ENCODE results near the gene FZD8. TPM values are rescaled to one million over a fixed set of nuclear protein-coding genes. Genes with fewer than 3 reads are reported as not detected.

FZD8 gene
- total RNA-seq, 1 experiment from 2014 or later: 13.7 TPM

- ATAC-seq (peak; percentile 0), DNase-seq (ENCODE audit: low spot score) (no peak)
- Mint-ChIP-seq H3K4me3 (peak overlapping the region; percentile 77), H3K4me1 (peaks cover 24% of the 10 kb centered on the region), H3K27me3 (ENCODE audit: low read depth) (peaks cover 39% of the 10 kb centered on the region), H3K27ac (no peak overlapping the region), H3K36me3 (peaks cover 3% of the 10 kb centered on the region; the same call in 1 of the 2 replicates), H3K9me3 (peaks cover 4% of the 10 kb centered on the region)
- ChIA-PET POLR2A (no interaction called here), CTCF (no interaction called here)
- TF ChIP-seq CREB1 (CRISPR knock-in tag; IDR thresholded peaks at IDR 0.05) (no peak), ZNF671 (CRISPR knock-in tag; IDR thresholded peaks at IDR 0.05) (no peak), IRF2 (CRISPR knock-in tag; IDR thresholded peaks at IDR 0.05; ENCODE audit: borderline replicate concordance, low read depth) (no peak), USF1 (CRISPR knock-in tag; IDR thresholded peaks at IDR 0.05) (no peak), GABPB1 (CRISPR knock-in tag; IDR thresholded peaks at IDR 0.05) (no peak), ZNF423 (CRISPR knock-in tag; IDR thresholded peaks at IDR 0.05) (no peak), RORB (CRISPR knock-in tag; IDR thresholded peaks at IDR 0.05) (no peak), NR3C1 (CRISPR knock-in tag; conservative IDR thresholded peaks at IDR 0.05; ENCODE audit: low read depth) (no peak), TEAD1 (CRISPR knock-in tag; IDR thresholded peaks at IDR 0.05) (no peak), ATF1 (CRISPR knock-in tag; IDR thresholded peaks at IDR 0.05) (no peak), ZNF121 (CRISPR knock-in tag; IDR thresholded peaks at IDR 0.05) (no peak), KAT7 (CRISPR knock-in tag; IDR thresholded peaks at IDR 0.05; ENCODE audit: borderline replicate concordance) (no peak), FOXJ3 (CRISPR knock-in tag; IDR thresholded peaks at IDR 0.05; ENCODE audit: borderline replicate concordance) (no peak), ZBTB21 (CRISPR knock-in tag; IDR thresholded peaks at IDR 0.05; ENCODE audit: borderline replicate concordance) (no peak), OVOL2 (CRISPR knock-in tag; IDR thresholded peaks at IDR 0.05; ENCODE audit: borderline replicate concordance) (no peak), TCF7 (CRISPR knock-in tag; IDR thresholded peaks at IDR 0.05; ENCODE audit: low read depth) (no peak), RELA (CRISPR knock-in tag; IDR thresholded peaks at IDR 0.05; ENCODE audit: borderline replicate concordance) (no peak)
- TF ChIP-seq, protein P1, sequence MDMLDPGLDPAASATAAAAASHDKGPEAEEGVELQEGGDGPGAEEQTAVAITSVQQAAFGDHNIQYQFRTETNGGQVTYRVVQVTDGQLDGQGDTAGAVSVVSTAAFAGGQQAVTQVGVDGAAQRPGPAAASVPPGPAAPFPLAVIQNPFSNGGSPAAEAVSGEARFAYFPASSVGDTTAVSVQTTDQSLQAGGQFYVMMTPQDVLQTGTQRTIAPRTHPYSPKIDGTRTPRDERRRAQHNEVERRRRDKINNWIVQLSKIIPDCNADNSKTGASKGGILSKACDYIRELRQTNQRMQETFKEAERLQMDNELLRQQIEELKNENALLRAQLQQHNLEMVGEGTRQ (CRISPR knock-in tag; IDR thresholded peaks at IDR 0.05): no peak
- TF ChIP-seq, protein P2, sequence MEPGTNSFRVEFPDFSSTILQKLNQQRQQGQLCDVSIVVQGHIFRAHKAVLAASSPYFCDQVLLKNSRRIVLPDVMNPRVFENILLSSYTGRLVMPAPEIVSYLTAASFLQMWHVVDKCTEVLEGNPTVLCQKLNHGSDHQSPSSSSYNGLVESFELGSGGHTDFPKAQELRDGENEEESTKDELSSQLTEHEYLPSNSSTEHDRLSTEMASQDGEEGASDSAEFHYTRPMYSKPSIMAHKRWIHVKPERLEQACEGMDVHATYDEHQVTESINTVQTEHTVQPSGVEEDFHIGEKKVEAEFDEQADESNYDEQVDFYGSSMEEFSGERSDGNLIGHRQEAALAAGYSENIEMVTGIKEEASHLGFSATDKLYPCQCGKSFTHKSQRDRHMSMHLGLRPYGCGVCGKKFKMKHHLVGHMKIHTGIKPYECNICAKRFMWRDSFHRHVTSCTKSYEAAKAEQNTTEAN (CRISPR knock-in tag; IDR thresholded peaks at IDR 0.05): no peak
- TF ChIP-seq, protein P3, sequence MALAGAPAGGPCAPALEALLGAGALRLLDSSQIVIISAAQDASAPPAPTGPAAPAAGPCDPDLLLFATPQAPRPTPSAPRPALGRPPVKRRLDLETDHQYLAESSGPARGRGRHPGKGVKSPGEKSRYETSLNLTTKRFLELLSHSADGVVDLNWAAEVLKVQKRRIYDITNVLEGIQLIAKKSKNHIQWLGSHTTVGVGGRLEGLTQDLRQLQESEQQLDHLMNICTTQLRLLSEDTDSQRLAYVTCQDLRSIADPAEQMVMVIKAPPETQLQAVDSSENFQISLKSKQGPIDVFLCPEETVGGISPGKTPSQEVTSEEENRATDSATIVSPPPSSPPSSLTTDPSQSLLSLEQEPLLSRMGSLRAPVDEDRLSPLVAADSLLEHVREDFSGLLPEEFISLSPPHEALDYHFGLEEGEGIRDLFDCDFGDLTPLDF (CRISPR knock-in tag; IDR thresholded peaks at IDR 0.05): no peak
Measured at GRCh38 chr10:35642793-35643114, 658 bp upstream of the FZD8 start.

DNA sequence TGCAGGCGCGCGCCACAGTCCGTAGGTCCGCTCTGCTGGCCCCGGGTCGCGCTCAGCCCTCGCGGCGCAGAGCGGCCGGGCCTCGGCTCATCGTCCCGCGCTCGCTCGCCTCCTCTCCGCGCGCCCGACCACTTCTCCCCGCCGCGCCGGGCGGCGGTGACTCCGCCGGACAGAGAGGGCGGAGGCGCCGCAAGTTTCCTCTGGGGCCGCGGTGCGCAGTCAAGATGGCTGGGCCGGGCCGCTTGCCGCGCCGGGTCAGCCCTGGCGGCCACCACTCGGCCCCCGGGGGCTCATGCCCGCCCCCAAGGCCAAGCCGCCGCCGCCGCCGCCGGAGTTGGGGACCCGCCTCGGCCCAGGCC lies 441 bp downstream of the FZD8 start:
- no peaks in the 10 kb centered on the region for H3K9me3 Mint-ChIP-seq
- ATAC-seq (no peak), DNase-seq (ENCODE audit: low spot score) (peak; percentile 28)

More for the DNA sequence above, 441 bp downstream of the FZD8 start:
- Mint-ChIP-seq H3K4me1 (peaks cover 34% of the 10 kb centered on the region), H3K4me3 (peak overlapping the region; percentile 77), H3K36me3 (no peaks in the 10 kb centered on the region), H3K27ac (no peak overlapping the region), H3K27me3 (ENCODE audit: low read depth) (peaks cover 40% of the 10 kb centered on the region)
- POLR2A ChIA-PET: no interaction called here
- CTCF ChIA-PET: no interaction called here
- TF ChIP-seq, protein P4, sequence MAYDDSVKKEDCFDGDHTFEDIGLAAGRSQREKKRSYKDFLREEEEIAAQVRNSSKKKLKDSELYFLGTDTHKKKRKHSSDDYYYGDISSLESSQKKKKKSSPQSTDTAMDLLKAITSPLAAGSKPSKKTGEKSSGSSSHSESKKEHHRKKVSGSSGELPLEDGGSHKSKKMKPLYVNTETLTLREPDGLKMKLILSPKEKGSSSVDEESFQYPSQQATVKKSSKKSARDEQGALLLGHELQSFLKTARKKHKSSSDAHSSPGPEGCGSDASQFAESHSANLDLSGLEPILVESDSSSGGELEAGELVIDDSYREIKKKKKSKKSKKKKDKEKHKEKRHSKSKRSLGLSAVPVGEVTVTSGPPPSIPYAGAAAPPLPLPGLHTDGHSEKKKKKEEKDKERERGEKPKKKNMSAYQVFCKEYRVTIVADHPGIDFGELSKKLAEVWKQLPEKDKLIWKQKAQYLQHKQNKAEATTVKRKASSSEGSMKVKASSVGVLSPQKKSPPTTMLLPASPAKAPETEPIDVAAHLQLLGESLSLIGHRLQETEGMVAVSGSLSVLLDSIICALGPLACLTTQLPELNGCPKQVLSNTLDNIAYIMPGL (CRISPR knock-in tag; IDR thresholded peaks at IDR 0.05): 0 out of 2 replicates have a peak, but pooled peaks have one; percentile 9
- TF ChIP-seq RORB (CRISPR knock-in tag; IDR thresholded peaks at IDR 0.05): no peak
- TF ChIP-seq, protein P5, sequence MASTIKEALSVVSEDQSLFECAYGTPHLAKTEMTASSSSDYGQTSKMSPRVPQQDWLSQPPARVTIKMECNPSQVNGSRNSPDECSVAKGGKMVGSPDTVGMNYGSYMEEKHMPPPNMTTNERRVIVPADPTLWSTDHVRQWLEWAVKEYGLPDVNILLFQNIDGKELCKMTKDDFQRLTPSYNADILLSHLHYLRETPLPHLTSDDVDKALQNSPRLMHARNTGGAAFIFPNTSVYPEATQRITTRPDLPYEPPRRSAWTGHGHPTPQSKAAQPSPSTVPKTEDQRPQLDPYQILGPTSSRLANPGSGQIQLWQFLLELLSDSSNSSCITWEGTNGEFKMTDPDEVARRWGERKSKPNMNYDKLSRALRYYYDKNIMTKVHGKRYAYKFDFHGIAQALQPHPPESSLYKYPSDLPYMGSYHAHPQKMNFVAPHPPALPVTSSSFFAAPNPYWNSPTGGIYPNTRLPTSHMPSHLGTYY (CRISPR knock-in tag; IDR thresholded peaks at IDR 0.05): no peak

Measured in WTC11 (cell line).